Psoas muscle (tissue), 8 donors: ENCODE data around the gene TMEM120A. TPM values are rescaled to one million over a fixed set of nuclear protein-coding genes. Genes with fewer than 3 reads are reported as not detected.
"Not testable (repeated sequence)": the region's sequence is repeated elsewhere in the genome, so short reads cannot be mapped to it uniquely, and the experiment has no call there.

Experiments used
- ATAC-seq, 4 donors: fragments of 200-7000 bp; cut with Tn5 transposase; one replicate each; pipeline ENCODE4 v1.9.1; 2020; ENCODE audit warnings: moderate library complexity in 3 of 4, mild to moderate bottlenecking in 2 of 4
- DNase-seq, 2 donors: peaks; one replicate each; pipeline ENCODE4 v3.0.0-alpha.2; 2020
- H3K27ac ChIP-seq: fragments of 200-600 bp; one replicate; pipeline ENCODE4 v1.8.0; 2022
- H3K27me3 ChIP-seq, 3 donors: fragments of 200-600 bp in 1 of 3; one replicate each; pipeline versions ENCODE4 v1.6.1 to v1.8.0; 2013 to 2022; ENCODE audit warnings: low read length in 2 of 3, mild to moderate bottlenecking in 2 of 3, moderate library complexity in 1 of 3; ENCODE audit not compliant: insufficient read depth in 3 of 3
- H3K36me3 ChIP-seq, 2 donors: fragments of 200-600 bp in 1 of 2; one replicate each; pipeline versions ENCODE4 v1.6.1 to v1.8.0; 2013 to 2022; ENCODE audit warnings: low read depth in 1 of 2, mild to moderate bottlenecking in 1 of 2, moderate library complexity in 1 of 2; ENCODE audit not compliant: insufficient read depth in 1 of 2
- H3K4me1 ChIP-seq: fragments of 200-600 bp; one replicate; pipeline ENCODE4 v1.8.0; 2022
- H3K4me3 ChIP-seq: fragments of 200-600 bp; one replicate; pipeline ENCODE4 v1.8.0; 2022; ENCODE audit warnings: mild to moderate bottlenecking
- H3K9me3 ChIP-seq: fragments of 200-600 bp; one replicate; pipeline ENCODE4 v1.8.0; 2022
- CTCF ChIP-seq: fragments of 200-600 bp; IDR thresholded peaks from one replicate; pipeline ENCODE4 v1.8.0; 2022; ENCODE audit warnings: antibody characterized with exemption
- WGBS, 3 donors: extraction: QIAGEN DNeasy Blood & Tissue Kit; methylation state at CpG; one replicate each; pipeline versions ENCODE4 v1.1.6 to v1.1.7; 2013; 5-methylcytosine and 5-hydroxymethylcytosine counted together
- intact Hi-C, 2 donors: fragments of 100-400 bp; cut with DNase I; formaldehyde crosslinking; loops; one replicate each; pipeline versions ENCODE4 v1.11.0 to v1.14.2; 2022
- polyA plus RNA-seq, 3 donors: library from polyadenylated mRNA; stranded (reverse); fragments of 200-250 nt; gene quantifications; one replicate each; pipeline ENCODE4 v1.2.3, GENCODE V29; 2013
- total RNA-seq, 4 donors: library from RNA; stranded (reverse); fragmentation: NEBNext Ultra II Directional in 2 of 4; extraction: Animal tissue kit (Norgen Biotek cat#: 25700) in 2 of 4; gene quantifications; one replicate each; pipeline versions ENCODE4 v1.2.1 to v1.2.4, GENCODE V29; 2021 to 2023
- donor health status: healthy with polysubstance abuse.
- donor health status: DM: no; HTN: no; CAD: no; lungs with moderate emphysema.
- donor health status: Bipolar disorder and iron deficiency.
- donor health status: healthy.
- donor health status: DM: yes; HTN: yes; CAD: no.
- donor health status: DM: no; HTN: no; CAD: no.
- donor health status: DM: no; HTN: no; CAD: no.
- donor health status: DM: yes; HTN: yes; CAD: no.

Gene TMEM120A
- total and polyA plus RNA-seq, 7 donors: 70.1 to 185 (median 103) TPM

DNA sequence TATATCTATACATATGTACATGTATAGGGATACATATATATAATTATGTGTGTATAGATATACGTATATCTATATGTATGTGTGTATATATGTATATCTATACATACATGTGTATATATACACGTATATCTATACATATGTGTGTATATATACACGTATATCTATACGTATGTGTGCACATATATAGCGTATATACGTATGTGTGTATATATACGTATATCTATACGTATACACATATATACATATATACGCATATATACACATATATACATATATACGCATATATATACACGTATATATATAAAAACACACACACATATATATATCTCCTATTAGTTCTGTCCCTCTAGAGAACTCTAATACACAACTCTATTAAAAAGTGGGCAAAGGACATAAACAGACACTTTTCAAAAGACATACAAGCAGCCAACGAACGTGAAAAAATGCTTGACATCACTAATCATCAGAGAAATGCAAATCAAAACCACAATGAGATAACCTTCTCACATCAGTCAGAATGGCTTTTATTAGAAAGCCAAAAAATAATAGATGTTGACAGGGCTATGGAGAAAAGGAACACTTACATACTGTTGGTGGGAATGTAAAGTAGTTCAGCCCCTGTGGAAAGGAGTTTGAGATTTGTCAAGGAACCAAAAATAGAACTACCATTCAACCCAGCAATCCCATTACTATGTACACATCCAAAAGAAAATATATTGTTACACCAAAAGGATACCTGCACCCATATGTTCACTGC is 22.0 kb upstream of the TMEM120A start:
- WGBS, 3 donors: 89 to 93% (median 90%) methylated on average over 13 of the region's 13 CpGs
- DNase-seq: no peak
- peak in 2 of 4 donors; percentile 24 to 37 for ATAC-seq
- Histone ChIP-seq H3K9me3 (no peaks in the 10 kb centered on the region), H3K27ac (no peak overlapping the region), H3K36me3 (peaks cover 0 to 35% of the 10 kb centered on the region in 2 donors), H3K4me3 (no peak overlapping the region), H3K4me1 (peaks cover 6% of the 10 kb centered on the region), H3K27me3 (no peaks in the 10 kb centered on the region)
- intact Hi-C loops: no loop called here
- TF ChIP-seq CTCF: no peak

- 45 to 50% (median 48%) methylated on average over 8 of the region's 8 CpGs for WGBS, 3 donors
- peaks cover 0 to 22% of the 10 kb centered on the region in 2 donors for H3K36me3 ChIP-seq
- TF ChIP-seq CTCF: no peak
- no peaks in the 10 kb centered on the region for H3K9me3 ChIP-seq
- H3K4me1 ChIP-seq: peaks cover 22% of the 10 kb centered on the region
- ATAC-seq (peak in 3 of 4 donors; percentile 26 to 59 (median 32)), DNase-seq (peak; percentile 53 to 78)
- H3K27ac ChIP-seq: peak overlapping the region; percentile 41
- intact Hi-C loops: no loop called here
- peak overlapping the region; percentile 30 for H3K4me3 ChIP-seq
- H3K27me3 ChIP-seq: no peaks in the 10 kb centered on the region
These were observed 17.1 kb upstream of the TMEM120A start for GRCh38 chr7:76011442-76011861.

GRCh38 chr7:76009672-76010600 is 15.5 kb upstream of the TMEM120A start:
- no peaks in the 10 kb centered on the region for H3K27me3 ChIP-seq
- WGBS, 3 donors: 36 to 57% (median 42%) methylated on average over 11 of the region's 11 CpGs
- peak; percentile 64 to 88 (median 75) for ATAC-seq
- H3K9me3 ChIP-seq: no peaks in the 10 kb centered on the region
- H3K4me1 ChIP-seq: peaks cover 22% of the 10 kb centered on the region
- DNase-seq: no peak
- H3K27ac ChIP-seq: no peak overlapping the region
- intact Hi-C loops: loop anchor here in 1 of 2 donors (10.0 kb wide), 1 partner anchor 55 kb away; no protein-coding TSS in a partner anchor
- no peak overlapping the region for H3K4me3 ChIP-seq
- no peak for TF ChIP-seq CTCF
- H3K36me3 ChIP-seq: peaks cover 0 to 19% of the 10 kb centered on the region in 2 donors

GRCh38 chr7:76008156-76008687 is 13.8 kb upstream of the TMEM120A start:
- DNase-seq: no peak
- no peak for TF ChIP-seq CTCF
- 78 to 84% (median 79%) methylated on average over 8 of the region's 8 CpGs for WGBS, 3 donors

GRCh38 chr7:76005004-76005403 is 10.6 kb upstream of the TMEM120A start:
- H3K27ac ChIP-seq, H3K4me3 ChIP-seq, H3K9me3 ChIP-seq, ATAC-seq, H3K27me3 ChIP-seq, DNase-seq, H3K4me1 ChIP-seq: not testable (repeated sequence)
- WGBS, 3 donors: 82 to 91% (median 88%) methylated on average over 4 of the region's 4 CpGs
- peaks cover 0 to 47% of the 10 kb centered on the region in 2 donors for H3K36me3 ChIP-seq
- intact Hi-C loops: loop anchor here in 1 of 2 donors (10.0 kb wide), 1 partner anchor 50 kb away; no protein-coding TSS in a partner anchor

More at GRCh38 chr7:76008156-76008687, 13.8 kb upstream of the TMEM120A start:
- peaks cover 0 to 31% of the 10 kb centered on the region in 2 donors for H3K36me3 ChIP-seq
- peaks cover 22% of the 10 kb centered on the region for H3K4me1 ChIP-seq
- no peak overlapping the region for H3K4me3 ChIP-seq
- H3K27me3 ChIP-seq: no peaks in the 10 kb centered on the region
- H3K27ac ChIP-seq: no peak overlapping the region
- ATAC-seq: no peak
- H3K9me3 ChIP-seq: no peaks in the 10 kb centered on the region
- intact Hi-C loops: loop anchor here in 1 of 2 donors (10.0 kb wide), 1 partner anchor 53 kb away; no protein-coding TSS in a partner anchor
